Measurements from ENCODE around the gene VDAC1.

VDAC1 gene

GRCh38 chr5:133926489-133927299, 78.1 kb downstream of the VDAC1 start:
- peak; percentile 35 for DNase-seq (ENCODE audit: low spot score)

GRCh38 chr5:133925866-133926488, 78.8 kb downstream of the VDAC1 start:
- no peak for DNase-seq (ENCODE audit: low spot score)

GRCh38 chr5:133925269-133925668, 79.5 kb downstream of the VDAC1 start:
- no peak for DNase-seq (ENCODE audit: low spot score)

- DNase-seq (ENCODE audit: low spot score) = no peak
Measured at GRCh38 chr5:133924221-133924920, 80.4 kb downstream of the VDAC1 start.

- DNase-seq (ENCODE audit: low spot score) = no peak
Measured at GRCh38 chr5:133921979-133922378, 82.8 kb downstream of the VDAC1 start.
